C1 segment of cervical spinal cord (tissue), 14 donors: ENCODE results near the gene ZC3H10.

Source experiments
- DNase-seq, 14 donors: peaks; one replicate each; lab custom pipeline; 2025; lab: John Stamatoyannopoulos, UW

ZC3H10 gene

GRCh38 chr12:56126732-56127239, 8.7 kb downstream of the ZC3H10 start:
- no peak for DNase-seq

GRCh38 chr12:56127485-56127887, 9.4 kb downstream of the ZC3H10 start:
- DNase-seq: no peak

DNA sequence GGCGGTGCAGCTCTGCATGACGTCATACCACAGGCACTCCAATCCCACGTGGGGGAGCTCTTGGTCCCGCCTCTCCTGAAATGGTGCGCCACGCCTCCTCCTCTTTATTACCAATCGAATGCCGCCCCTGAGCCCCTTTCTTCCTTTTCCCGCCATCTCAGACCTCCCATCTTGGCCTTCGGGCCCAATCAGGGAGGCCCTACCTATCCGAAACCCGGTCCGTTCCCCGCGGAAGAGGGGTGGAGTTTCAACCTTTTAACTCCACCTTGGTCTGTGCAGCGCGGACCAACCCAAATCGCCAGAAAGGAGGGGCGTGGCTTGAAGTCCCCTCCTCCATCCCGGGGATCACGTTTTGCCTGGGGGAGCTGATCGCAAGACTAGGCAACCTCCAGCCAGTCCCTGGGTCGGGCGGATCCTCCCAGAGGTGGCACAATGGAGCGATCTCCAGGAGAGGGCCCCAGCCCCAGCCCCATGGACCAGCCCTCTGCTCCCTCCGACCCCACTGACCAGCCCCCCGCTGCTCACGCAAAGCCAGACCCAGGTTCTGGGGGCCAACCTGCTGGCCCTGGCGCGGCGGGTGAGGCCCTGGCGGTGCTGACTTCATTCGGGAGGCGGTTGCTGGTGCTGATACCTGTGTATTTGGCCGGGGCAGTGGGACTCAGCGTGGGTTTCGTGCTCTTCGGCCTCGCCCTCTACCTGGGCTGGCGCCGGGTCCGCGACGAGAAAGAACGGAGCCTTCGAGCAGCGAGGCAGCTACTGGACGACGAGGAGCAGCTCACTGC, 10.0 kb downstream of the ZC3H10 start, which contains the start of gene ESYT1:
TSS of gene ESYT1 (plus strand) at position 380 of the 782 bp plus-strand sequence. CDS start at position 433, 53 bp downstream.
- peak; percentile 51 to 100 (median 94) for DNase-seq

DNA sequence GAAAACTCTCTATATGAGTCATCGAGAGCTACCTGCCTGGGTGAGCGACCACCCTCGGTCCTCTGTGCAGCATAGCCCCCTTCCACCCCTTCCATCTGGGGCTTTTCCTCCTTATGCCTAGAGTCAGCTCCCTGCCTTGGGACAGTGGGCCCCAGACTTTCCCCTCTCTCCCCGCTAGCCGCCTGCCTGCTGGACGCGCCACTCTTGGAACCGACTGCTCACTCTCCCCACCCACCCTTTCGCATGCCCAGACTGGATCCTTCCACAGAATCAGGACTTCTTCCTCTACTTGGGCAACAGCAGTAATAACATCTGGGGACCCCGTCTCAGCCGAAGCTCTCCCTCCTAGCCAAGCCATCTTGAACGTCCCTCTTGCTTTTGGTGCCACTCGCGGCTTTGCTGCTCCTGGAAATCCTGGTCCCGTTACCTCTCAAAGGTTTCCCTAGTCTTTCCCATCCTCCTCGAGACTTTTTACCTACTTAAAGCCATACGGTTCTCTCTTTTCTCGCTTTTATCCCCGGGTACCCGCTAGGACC, 10.7 kb downstream of the ZC3H10 start:
- peak in 6 of 14 donors; percentile 27 to 45 (median 40) for DNase-seq

GRCh38 chr12:56129206-56129941, 11.3 kb downstream of the ZC3H10 start:
- peak in 9 of 14 donors; percentile 10 to 44 (median 33) for DNase-seq

DNA sequence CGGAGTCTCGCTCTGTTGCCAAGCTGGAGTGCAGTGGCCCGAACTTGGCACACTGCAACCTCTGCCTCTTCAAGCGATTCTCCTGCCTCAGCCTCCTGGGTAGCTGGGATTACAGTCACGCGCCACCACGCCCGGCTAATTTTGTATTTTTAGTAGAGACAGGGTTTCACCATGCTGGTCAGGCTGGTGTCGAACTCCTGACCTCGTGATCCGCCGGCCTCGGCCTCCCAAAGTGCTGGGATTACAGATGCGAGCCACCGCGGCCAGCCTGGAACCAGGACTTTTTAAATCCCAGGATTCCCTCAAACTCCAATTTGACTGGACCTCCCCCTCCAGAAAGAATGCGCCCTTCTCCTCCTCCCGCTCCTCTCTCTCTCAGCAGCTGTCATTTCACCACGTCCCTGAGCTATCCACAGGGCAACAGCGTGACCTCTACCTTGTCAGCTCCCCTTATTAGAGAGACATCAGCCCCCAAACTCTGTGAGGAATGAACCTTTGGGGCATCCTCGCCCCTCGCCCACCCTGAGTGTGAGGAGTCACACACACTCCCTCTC, 12.0 kb downstream of the ZC3H10 start:
- no peak for DNase-seq

- DNase-seq: no peak
Measured at GRCh38 chr12:56130876-56131275, 12.8 kb downstream of the ZC3H10 start.

DNA sequence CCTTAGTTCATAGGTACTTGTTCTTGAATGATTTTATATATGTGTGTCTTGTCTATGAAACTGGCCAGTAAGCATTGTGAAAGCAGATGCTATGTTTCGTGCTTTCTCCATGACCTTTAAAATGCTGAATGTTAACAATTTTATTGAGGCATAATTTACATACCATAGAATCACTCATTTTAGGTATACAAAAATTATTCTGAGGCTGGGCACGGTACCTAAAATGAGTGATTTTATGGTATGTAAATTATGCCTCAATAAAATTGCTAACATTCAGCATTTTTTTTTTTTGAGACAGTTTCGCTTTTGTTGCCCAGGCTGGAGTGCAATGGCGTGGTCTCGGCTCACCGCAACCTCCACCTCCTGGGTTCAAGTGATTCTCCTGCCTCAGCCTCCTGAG, 16.8 kb downstream of the ZC3H10 start:
- DNase-seq: no peak

- no peak for DNase-seq
Measured at GRCh38 chr12:56137853-56138571, 19.9 kb downstream of the ZC3H10 start.

DNA sequence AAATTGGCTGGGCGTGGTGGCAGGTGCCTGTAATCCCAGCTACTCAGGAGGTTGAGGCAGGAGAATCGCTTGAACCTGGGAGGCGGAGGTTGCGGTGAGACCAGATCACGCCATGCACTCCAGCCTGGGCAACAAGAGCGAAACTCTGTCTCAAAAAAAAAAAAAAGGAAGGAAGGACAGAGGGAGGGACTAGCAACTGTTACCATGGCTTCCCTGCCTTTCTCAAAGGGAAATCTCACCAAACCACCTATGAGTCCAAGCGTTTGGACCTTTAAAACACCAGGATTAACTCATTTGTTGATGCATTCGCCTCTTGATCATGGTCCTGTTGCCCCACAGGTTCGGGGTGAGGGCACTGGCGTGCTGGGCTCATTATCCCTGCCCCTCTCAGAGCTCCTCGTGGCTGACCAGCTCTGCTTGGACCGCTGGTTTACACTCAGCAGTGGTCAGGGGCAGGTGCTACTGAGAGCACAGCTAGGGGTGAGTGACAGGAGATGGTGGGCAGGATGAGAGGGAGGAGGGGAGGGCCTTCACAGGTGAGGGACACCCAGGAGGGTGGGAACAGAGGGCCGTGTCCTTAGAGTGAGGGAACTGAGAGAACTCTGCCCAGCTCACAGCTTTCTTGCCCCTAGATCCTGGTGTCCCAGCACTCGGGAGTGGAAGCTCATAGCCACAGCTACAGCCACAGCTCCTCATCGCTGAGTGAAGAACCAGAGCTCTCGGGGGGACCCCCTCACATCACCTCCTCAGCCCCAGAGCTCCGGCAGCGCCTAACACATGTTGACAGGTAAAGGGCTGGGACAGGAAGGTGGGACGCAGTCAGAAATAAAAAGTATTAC, 24.1 kb downstream of the ZC3H10 start:
- no peak for DNase-seq

DNA sequence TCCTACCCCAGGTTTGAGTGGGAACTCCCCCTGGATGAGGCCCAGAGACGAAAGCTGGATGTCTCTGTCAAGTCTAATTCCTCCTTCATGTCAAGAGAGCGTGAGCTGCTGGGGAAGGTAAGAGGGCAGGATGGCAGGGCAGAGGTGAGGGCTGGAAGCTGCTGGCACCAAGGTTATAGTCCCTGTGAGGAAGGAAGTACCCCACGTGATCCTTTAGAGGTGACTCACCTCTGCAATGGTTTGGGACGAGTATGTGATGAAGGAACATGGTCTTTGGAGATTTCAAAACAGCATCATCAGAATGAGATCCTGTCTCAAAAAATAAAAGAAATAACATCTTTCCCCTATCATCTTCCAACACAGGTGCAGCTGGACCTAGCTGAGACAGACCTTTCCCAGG, 25.2 kb downstream of the ZC3H10 start:
- no peak for DNase-seq

DNA sequence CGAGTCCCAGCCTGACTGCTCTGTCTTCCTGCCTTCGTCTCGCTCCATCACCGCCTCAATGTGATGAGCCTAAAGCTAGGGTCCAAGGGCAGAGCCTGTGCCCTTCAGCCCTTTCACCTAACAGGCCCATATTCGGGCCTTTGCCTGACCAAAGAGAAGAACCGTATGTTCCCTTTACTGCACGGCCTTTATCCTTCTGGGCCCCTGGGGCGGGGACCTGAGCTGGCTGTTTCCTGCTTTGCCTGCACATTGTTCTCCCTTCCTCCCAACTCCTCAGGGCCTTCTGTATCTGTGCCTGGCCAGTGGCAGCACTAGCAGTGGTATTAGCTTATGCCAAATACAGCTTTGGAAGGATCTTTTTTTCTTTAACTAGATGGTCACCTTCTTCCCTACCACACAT, 25.8 kb downstream of the ZC3H10 start:
- DNase-seq: no peak

DNA sequence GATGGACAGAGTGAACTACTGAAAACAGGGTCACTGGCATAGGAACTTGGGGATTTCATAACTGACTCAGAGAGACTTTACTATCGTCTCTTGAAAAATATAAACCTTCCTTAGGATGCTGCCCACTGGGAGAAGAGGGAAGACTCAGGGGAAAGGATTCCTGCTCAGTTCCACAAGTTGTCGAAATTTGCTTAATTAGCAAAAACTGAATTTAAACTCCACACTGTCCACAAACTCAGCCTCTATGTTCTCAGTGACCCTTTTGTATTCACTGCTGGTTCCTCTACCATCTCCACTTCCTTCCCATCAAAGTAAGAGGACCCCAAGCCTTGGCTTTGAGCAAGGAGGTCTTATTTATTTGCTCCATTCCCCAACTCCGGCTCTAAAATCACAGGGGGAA, 27.2 kb downstream of the ZC3H10 start:
- no peak for DNase-seq

- no peak for DNase-seq
Measured at GRCh38 chr12:56146492-56147460, 28.7 kb downstream of the ZC3H10 start.

GRCh38 chr12:56150563-56150962, 32.5 kb downstream of the ZC3H10 start:
- no peak for DNase-seq

GRCh38 chr12:56151672-56152131, 33.6 kb downstream of the ZC3H10 start:
- DNase-seq: peak in 4 of 14 donors; percentile 46 to 69 (median 56)

DNA sequence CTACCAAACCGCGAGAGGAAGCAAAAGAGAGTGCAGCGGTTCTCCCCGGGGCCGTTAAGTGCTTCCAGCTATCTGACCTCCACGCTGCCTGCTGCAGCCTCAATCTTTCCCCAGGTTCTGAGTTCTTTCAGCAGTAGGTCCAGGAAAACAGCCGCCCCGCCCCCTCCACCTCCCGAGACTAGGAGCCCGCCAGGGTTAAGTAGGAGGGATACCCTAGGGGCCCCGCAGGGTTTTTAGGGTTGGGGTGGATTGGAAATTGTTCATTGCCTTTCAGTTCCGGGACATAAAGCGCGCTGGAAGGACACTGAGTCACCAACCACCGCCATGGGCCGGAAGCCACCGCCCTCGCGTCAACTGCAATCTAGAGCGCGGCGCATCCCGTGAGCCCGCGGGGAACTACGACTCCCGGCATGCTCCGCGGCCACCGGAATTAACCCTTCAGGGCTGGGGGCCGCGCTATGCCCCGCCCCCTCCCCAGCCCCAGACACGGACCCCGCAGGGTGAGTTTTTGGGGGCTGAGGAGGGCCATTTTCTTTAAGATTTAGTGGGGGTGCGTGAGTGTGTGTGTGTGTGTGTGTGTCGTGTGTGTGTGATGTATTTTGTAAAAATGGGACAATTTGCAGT, 34.2 kb downstream of the ZC3H10 start, which contains the start of gene MYL6B:
TSS of gene MYL6B (plus strand) at position 456 of the 624 bp plus-strand sequence. CDS start 1,332 bp downstream, outside the sequence.
- DNase-seq: peak; percentile 37 to 91 (median 83)
